ENCODE results near the gene NRDC.

NRDC gene

DNA sequence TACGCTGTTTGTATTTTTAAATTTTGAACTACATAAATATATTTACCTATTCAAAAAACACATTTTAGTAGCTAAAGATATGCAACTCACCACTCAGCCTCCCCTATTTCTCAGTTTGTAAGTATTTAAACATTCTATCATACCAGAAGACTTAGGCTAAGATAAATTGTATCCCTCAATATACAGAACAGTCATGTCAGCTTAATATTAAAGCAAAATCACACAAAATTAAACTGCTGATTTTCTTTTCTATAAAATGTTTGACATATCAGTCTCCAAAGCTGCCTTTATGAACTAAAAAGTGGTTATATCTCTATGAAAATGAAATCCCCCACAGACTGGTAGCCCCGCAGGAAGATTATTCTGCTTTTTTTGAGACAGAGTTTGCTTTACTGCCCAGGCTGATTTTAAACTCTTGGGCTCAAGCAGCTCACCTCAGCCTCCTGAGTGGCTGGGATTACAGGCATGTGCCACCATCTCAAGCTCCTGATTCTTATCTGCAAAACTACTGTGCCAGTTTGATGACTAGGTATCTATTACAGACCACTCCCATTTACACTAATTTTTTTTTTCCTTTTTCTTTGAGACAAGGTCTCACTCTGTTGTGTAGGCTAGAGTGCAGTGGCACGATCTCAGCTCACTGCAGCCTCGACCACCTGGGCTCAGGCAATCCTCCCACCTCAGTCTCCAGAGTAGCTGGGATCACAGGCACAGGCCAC lies 37.6 kb downstream of the NRDC start:
- DNase-seq (ENCODE audit: low spot score): no peak

DNA sequence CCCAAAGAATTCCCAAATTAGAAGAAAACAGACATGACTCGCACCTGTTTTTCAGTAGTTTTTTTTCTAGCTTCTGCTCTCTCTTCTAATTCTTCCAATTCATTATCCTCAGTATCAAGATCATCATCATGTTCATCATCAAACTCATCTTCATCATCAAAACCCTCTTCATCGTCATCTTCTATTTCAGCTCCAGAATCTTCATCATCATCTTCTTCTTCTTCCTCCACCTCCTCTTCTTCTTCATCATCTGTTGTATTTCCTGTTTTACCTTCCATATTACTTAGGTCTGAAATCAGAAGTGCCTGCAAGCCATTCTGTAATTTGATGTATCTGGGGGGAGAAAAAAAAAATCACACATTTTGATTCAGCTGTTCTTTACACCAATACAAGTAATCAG lies 38.3 kb downstream of the NRDC start:
- no peak for DNase-seq (ENCODE audit: low spot score)

DNA sequence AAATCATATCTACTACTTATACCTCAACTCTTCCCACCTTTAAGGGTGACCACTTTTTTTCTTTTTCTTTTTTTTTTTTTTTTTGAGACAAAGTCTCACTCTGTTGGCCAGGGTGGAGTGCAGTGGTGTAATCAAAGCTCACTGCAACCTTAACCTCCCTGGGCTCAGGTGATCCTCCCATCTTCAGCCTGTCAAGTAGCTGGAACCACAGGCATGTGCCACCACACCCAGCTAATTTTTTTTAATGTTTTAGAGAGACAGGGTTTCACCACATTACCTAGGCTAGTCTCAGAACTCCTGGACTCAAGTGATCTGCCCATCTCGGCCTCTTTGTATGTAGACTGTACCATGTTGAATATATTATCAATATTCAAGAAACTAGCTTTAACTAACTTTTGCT lies 39.4 kb downstream of the NRDC start:
- DNase-seq (ENCODE audit: low spot score): no peak

DNA sequence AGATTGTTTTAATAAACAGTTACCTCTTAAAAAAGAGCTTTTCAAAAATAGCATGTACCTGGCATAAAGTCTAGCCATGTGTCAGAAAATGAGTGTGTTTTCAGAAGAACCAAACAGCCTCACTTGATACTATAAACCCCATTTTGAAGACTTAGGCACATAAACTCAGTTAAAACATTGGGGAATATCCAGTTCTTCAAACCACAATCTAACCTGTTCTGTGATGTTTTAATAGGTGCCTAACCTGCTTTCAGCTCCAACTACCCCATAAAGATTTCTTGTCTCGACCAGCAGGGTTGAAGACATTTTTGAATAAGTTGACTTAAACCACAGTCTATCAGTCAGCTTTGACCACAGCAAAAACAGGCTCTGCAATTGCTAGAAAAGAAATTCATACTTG lies 41.3 kb downstream of the NRDC start:
- no peak for DNase-seq (ENCODE audit: low spot score)

DNA sequence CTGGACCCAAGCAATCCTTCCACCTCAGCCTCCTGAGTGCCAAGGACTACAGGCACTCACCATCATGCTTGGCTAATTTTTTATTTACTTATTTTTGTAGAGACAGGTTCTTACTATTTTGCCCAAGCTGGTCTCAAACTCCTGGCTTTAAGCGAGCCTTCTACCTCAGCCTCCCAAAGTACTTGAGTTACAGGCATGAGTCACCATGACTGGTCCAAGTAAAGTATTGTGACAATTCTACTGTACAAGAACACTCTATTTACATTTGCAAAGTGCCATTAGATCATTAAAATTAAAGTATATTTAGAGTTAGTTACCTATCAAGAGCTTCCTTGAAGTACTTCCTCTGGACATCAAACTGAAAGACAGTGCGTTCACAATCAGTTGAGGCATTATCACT lies 44.8 kb downstream of the NRDC start:
- DNase-seq (ENCODE audit: low spot score): peak; percentile 19

DNA sequence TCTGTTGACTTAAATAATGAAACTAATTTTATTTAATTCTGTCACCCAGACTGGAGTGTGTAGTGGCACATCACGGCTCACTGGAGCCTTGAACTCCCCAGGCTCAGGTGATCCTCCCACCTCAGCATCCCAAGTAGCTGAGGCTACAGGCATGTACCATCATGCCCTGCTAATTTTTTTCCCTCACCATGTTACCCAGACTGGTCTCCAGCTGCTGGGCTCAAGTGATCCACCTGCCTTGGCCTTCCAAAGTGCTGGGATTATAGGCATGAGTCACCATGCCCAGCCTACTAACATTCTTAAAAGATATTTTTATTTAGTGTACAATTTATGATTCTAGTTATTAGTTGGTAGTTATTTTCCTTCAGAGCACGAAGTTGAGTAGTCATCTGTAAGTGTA lies 49.5 kb downstream of the NRDC start:
- peak; percentile 5 for DNase-seq (ENCODE audit: low spot score)

DNA sequence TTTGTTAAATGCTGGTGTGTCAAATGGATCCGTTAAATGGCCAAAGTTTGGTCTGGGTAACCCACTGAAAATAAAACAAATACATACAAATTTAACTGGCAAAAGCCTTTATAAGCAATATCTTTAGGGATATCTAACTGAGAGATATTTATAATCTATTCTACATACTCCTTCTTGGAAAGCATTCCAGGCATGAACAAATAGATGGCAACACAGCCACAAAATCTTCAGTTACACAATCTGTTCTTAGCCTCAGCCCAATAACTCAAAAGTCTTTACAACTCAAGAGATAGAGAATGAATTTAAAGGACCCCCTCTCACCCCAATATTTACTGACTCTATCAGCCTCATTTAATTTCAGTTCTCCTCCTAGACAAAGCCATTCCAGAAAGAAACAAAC lies 58.7 kb downstream of the NRDC start:
- DNase-seq (ENCODE audit: low spot score): no peak

DNA sequence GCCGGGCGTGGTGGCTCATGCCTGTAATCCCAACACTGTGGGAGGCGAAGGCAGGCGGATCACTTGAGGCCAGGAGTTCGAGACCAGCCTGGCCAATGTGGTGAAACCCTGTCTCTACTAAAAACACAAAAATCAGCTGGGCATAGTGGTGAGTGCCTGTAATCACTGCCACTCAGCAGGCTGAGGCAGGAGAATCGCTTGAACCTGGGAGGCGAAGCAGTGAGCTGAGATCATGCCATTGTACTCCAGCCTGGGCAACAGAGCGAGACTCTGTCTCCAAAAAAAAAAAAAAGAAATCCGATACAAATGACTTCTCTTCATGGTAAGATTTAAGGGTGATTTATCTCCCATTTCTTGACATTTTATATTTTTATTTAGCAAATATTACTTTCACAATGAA lies 59.5 kb downstream of the NRDC start:
- DNase-seq (ENCODE audit: low spot score): peak; percentile 56

DNA sequence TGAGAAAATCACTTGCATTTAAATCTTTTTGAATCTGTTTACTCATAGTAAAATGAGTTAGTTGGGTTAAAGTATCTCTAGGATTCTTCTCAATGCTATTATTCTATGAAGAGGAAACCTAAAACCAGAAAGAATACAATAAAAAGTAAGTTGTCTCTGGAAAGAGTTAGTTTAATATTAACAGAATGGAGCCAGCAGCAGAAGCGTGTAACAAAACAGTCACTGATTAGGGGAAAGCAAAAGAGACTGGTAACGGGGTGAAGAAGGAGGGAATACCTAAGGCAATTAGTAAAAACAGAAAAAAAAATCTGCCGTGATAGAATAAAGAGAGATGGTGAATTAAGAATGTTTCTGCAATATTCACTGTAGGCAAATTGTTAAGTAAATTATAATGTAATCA lies 60.0 kb downstream of the NRDC start:
- peak; percentile 53 for DNase-seq (ENCODE audit: low spot score)

DNA sequence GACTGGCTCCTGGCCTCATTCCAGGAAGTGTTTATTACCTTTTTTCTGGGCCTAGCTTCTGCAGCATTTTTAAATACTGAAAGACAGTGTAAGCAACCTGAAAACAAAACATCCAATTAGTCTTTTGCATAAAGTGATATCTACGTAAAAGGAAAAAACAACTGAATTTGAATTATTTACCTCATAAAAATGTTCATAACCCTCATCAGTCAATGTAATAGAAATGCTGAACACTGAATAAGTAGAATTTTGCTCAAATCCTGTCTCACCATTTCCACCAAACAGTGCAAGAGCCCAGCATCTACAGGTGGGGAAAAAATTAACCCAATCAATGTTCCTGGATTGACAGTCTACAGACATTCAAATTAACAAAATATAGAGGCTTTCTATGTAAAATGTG lies 64.0 kb downstream of the NRDC start:
- no peak for DNase-seq (ENCODE audit: low spot score)

DNA sequence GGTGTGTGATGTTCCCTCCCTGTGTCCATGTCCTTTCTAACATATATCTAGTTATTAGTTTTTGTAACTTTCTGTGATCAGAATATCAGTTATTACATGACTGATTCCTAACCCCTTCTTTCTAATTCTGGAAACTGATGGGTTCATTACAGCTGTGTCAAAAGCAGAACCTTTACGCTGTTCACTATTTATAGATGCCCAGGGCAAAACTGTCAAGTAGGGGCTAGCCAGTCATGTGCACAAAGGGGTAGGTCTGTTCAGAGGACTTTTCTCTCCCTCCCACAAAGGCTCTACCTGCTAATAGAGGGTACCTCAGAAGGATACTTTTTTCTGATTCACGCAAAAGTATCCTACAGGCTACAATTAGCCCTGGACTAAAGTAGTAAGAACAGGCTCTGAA lies 79.2 kb downstream of the NRDC start:
- DNase-seq (ENCODE audit: low spot score): no peak

DNA sequence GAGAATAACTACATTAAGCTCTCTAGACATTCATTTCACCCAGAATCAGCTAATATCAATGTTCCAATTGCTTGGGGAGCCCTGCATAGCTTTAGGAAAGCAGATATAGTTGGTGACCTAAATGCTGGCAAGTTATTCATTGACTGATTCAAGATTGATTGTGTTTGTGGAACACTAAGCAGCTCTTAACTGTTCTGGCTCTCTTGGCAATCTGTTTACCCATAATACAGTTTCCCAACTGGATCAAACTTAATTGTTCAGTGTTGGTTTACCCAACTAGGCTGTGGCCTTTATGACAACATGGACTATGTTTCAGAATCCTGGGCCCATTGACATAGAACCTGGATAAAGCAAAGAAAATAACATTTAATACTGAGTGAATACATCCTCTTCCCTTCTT lies 83.7 kb downstream of the NRDC start:
- no peak for DNase-seq (ENCODE audit: low spot score)

DNA sequence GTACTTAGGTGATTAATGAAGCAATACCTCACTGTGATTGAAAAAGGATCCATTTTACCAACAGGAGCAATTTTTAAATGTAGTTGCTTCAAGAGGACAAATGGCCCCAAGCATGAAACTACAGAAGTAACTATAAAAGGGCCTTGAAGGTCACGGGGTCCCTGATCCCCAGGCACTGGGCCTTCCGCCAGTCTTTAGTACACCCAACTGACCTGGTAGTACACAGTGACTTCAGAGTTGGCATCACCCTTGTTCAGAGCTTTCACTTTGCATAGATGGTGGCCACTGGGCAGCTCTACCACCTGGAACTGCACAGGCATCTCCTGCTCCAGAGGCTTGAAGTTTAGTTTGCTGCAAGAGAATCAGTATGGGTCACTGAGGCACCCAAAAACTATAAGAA lies 84.3 kb downstream of the NRDC start:
- DNase-seq (ENCODE audit: low spot score): no peak

DNA sequence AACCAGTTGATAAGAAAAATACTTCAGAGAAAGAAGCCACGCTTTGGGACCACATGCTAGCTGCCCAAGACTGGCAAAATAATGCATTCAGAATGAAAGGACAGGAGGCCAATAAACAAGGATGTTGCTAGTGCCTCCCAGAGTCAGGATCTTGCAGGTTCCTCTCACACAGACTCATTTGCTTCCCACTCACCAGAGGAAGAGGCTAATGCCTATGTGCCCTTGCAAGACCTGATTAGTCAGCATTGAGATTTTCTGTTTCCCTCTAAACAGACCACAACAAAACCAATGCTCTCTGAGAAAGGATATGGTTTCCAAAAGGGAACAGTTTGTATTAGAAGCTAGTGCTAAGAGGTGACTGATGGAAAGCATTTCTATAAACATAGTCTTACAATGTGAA lies 85.7 kb downstream of the NRDC start:
- DNase-seq (ENCODE audit: low spot score): peak; percentile 59

DNA sequence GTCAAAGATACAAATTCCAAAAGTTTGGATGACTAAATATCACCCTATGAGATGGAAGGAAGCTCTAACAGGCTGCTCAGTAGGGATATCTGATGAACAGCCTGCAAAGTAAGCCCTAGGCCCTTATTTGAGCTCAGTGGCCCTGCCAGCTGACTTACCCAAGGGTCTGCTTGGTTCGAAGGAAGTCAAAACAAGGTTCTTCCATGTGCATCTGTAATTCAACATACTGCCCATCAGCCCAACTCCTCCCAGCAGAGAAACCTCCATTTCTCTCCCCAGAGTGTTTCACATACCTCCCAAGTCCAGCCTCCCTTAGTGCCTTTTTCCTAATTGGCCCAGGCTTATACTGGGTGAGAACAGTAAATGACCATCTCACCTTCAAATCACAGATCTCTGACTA lies 86.6 kb downstream of the NRDC start:
- DNase-seq (ENCODE audit: low spot score): no peak

DNA sequence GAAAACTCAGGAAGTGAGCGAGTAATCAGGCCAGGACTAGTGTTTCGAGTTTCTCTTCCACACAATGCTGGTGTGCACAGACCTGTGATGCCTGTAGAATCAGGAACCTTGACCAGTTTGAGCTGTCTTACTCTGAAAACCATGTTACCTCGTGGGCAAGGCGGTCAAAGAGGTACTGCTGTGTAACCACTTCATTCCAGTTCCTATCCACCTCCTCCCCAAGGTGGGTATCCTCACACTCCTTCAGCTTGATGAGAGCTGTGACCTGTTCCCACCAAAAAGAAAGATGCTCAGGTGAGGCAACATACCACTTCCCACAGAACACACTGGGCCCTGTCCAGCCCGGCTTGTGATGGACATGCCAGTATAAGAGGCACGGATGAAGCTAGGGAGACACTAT lies 88.1 kb downstream of the NRDC start:
- no peak for DNase-seq (ENCODE audit: low spot score)

DNA sequence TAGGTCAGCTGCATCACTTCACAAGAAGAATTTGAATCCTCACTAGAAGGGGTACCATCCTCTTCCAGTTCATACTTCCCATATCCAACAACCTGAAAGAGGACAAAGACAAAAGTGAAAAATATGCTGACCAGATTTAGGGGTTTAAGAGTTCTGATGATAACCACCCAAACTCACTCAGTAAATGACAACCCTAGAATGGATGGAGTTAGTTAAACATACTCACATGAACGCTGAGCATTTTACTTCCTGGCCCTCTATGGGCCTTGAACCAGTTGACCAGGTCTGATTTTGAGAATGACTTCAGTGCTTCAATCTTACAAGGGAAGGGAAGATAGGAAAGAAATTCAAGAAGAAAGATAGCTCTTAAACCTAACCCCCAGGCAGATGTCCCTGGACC lies 89.2 kb downstream of the NRDC start:
- no peak for DNase-seq (ENCODE audit: low spot score)

DNA sequence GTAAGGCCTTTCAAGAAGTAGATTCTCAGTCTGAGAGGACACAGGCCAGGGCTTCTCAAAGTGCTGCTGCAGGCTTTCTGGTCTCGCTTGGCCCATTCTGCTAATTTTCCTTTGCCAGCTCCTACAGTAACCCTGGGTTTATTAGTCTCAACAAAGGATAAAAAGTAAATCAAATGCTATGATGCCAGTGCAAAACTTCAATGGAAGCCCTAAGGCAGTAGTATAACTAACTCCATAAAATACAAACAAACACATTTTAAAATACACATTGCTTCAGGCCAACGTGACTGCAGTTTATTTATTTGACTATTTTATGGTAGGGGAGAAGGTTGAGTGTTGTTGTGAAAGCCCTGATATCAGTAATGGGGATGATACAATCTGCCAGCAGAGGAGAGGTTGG lies 89.6 kb downstream of the NRDC start:
- DNase-seq (ENCODE audit: low spot score): no peak

DNA sequence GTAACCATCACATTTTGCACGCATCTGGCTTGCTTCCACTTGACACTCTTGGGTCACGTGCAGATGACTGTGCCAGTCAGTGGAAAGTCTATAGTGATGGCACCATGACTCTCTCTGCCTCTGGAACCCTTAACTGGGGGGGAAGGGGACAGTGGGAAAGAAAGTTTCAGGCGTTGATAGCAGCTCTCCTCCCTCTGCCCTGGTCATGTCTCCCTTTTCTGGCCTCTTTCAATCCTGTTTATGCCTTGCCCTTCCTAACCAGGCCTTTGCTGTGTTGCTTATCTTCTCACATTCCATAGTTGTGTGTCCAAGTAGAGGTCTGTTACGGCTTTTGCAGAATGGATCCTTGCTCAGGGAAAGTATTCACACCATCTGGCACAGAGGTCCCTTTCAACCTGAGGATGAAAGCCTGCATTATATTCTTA lies 93.5 kb downstream of the NRDC start:
- no peak for DNase-seq (ENCODE audit: low spot score)

DNA sequence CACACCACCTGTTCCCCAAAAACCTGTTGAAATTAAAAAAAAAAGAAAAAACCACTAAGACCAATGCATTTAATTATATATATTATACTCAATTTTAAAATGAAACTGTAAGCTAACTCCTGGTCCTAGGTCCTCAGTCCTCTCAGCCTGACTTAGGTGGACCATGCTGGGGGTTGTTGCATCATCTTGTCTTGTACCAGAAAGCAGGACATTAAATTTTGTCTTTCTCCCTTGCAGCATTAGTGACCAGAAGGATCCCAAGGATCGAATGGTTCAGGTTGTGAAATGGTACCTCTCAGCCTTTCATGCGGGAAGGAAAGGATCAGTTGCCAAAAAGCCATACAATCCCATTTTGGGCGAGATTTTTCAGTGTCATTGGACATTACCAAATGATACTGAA lies 97.6 kb downstream of the NRDC start:
- no peak for DNase-seq (ENCODE audit: low spot score)

DNA sequence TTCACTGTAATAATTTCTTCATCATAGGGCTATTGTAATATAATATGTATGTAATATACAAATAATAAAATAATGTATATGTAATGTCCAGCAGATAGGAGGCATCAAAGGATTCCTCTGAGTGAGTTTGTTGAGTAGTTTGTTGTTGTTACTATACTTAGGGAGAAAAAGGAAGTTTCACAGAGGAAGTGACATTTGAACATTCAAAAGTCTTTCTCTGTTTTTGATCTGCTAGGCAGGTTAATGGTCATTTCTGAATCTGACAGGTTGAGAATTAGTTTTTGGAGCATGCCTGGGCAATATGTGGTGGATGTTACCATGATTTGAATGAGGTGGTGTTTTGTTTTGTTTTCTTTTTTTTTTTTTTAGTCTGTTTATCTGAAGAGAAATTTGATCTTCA lies 102.1 kb downstream of the NRDC start:
- DNase-seq (ENCODE audit: low spot score): no peak

DNA sequence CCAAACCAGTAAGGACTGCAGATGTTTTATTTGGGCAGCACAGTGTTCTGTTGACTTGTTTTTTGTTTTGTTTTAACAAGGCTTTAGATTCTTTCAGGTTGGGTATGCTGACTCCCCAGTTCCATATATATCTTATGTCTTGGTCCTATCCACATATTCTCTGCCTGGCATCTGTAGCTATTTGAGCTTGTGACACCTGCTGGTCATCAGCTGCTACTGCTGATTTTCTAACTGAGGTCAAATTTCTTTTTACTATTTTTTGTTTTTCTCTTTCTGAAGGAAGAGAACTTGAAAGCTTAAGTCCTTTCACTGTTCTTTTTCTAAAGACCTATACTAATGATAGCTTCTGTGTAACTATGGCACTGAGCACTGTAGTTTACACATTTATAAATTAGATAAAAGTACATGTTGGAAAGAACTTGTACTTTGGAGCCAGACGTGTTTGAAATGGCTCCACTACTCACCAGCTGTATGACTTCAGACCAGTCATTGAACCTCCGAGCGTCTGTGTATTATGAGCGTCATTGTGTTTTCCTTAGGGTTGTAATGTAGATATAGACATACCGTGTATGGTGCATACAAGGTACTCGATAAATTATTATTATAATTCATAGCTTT lies 109.4 kb downstream of the NRDC start:
- DNase-seq (ENCODE audit: low spot score): peak; percentile 62

DNA sequence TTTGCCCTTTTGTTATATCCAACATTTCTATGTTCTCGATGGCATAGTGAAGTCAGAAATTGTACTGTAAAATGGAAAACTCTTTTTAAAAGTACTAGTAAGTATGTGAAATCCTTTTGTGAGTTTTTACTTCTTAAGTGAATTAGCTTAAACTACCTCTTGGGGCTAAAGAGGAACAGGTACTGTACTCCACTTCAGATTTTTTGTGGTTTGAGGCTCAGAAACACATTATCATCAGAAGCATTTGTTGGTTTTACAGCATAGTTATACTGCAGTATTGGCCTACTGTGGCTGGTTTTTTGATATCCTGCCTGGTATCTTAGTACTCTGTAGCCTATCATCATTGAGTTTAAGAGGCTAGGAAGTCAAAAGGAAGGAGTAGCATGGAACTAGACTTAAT lies 117.2 kb downstream of the NRDC start:
- DNase-seq (ENCODE audit: low spot score): no peak

DNA sequence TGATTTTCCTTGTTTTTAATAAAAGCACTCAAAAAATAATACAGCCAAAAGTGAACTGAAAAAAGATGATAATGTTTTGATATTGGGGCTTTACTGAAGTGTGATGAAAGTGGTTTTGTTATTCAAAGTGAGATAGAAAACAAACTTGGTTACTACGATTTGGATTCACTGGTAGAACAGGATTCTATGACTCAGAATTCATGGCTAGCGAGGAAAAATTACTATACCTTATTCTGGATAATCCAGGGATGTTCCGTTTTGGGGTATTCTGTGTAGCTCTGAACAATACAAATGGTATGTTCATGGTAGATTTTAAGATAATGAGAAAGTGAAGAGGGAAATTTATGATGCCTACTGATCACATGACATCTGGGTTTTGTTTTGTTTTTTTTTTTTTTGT lies 117.7 kb downstream of the NRDC start:
- no peak for DNase-seq (ENCODE audit: low spot score)
